ENCODE measurements around the gene BGLAP.

Gene BGLAP

DNA sequence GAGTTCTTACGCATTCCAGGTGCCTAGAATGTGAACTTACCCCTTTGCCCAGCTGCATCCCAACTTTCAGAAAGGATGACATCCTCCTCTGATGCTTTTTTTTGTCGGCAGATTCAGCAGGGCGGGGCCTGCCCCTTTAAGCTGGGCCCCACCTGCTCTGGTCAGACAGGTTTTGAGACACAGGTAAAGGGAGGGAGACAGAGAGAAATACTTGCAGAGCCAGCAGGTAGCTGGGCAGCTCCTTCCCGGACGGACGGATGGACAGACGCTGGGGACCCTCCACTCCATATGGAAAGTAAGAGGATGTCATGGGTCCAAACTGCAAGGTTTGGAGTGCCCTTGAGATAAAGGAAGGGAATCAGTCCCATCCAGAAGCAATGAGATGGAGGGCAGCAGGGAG, 42.1 kb downstream of the BGLAP start, which contains the start of gene TMEM79:
Gene TMEM79 (plus strand): TSS at position 214 of the 400 bp plus-strand sequence. CDS start 902 bp downstream, outside the sequence.
- H3K4me2 ChIP-seq (ENCODE audit: insufficient read depth, low read length), result peak within 1 kb of the TSS; percentile 92
- H3K4me1 ChIP-seq (ENCODE audit: insufficient read depth, low read length), result peaks cover 37% of the 10 kb centered on the region
- H2AFZ ChIP-seq (ENCODE audit: low read depth, low read length), result peak within 1 kb of the TSS; percentile 93
- ATAC-seq (ENCODE audit: insufficient read depth, low read depth) (no peak), DNase-seq (no peak)
- no peaks in the 10 kb centered on the region for H3K27me3 ChIP-seq (ENCODE audit: insufficient read depth, low read length, poor library complexity)
- peak within 1 kb of the TSS; percentile 83 for H3K27ac ChIP-seq (ENCODE audit: low read length)
- H3K36me3 ChIP-seq (ENCODE audit: insufficient read depth, low read length), result peaks cover 28% of the 10 kb centered on the region
- TF ChIP-seq EZH2 (IDR thresholded peaks at IDR 0.05; ENCODE audit: borderline replicate concordance, low read depth, low read length, severe bottlenecking), result no peak
- TF ChIP-seq, protein P1, sequence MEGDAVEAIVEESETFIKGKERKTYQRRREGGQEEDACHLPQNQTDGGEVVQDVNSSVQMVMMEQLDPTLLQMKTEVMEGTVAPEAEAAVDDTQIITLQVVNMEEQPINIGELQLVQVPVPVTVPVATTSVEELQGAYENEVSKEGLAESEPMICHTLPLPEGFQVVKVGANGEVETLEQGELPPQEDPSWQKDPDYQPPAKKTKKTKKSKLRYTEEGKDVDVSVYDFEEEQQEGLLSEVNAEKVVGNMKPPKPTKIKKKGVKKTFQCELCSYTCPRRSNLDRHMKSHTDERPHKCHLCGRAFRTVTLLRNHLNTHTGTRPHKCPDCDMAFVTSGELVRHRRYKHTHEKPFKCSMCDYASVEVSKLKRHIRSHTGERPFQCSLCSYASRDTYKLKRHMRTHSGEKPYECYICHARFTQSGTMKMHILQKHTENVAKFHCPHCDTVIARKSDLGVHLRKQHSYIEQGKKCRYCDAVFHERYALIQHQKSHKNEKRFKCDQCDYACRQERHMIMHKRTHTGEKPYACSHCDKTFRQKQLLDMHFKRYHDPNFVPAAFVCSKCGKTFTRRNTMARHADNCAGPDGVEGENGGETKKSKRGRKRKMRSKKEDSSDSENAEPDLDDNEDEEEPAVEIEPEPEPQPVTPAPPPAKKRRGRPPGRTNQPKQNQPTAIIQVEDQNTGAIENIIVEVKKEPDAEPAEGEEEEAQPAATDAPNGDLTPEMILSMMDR (IDR thresholded peaks at IDR 0.05; ENCODE audit: borderline replicate concordance, extremely low read depth, low read length, poor library complexity, severe bottlenecking), result no peak
- H3K9me3 ChIP-seq (ENCODE audit: insufficient read depth, low read length, severe bottlenecking), result no peaks in the 10 kb centered on the region
- H3K79me2 ChIP-seq (ENCODE audit: insufficient read depth, low read length), result peaks cover 56% of the 10 kb centered on the region
- H4K20me1 ChIP-seq (ENCODE audit: insufficient read depth, low read length), result peaks cover 28% of the 10 kb centered on the region
- peak within 1 kb of the TSS; percentile 85 for H3K9ac ChIP-seq (ENCODE audit: low read depth, low read length)
- H3K4me3 ChIP-seq (ENCODE audit: low read depth in 1 of 2, low read length in 2 of 2), result peak within 1 kb of the TSS; percentile 80 to 91

DNA sequence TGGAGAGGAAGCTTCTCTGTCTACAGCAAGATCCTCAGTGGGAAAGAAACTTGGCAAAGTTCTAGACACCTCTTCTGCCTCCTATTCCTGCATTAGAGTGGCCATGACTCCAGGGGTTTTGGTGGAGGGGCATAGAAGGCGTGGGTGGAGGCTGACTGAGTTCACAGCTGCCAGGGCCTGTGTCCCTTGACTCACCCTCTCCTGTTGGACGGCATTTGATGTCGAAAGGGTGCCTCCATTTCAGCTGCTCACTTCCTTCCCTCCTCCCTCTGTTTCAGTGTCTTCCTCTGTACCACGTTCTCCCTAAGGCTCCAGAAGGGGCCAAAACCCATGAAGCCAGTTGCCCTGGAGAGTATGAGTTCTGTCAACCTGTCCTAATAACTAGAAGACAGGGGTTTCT, 42.8 kb downstream of the BGLAP start:
- TF ChIP-seq, protein P1 (IDR thresholded peaks at IDR 0.05; ENCODE audit: borderline replicate concordance, extremely low read depth, low read length, poor library complexity, severe bottlenecking), result no peak
- ATAC-seq (ENCODE audit: insufficient read depth, low read depth) (no peak), DNase-seq (no peak)
- Histone ChIP-seq H3K9me3 (ENCODE audit: insufficient read depth, low read length, severe bottlenecking) (no peaks in the 10 kb centered on the region), H4K20me1 (ENCODE audit: insufficient read depth, low read length) (peaks cover 21% of the 10 kb centered on the region), H3K9ac (ENCODE audit: low read depth, low read length) (0 out of 2 replicates have a peak overlapping the region, but pooled peaks have one; percentile 14), H3K4me1 (ENCODE audit: insufficient read depth, low read length) (peaks cover 37% of the 10 kb centered on the region), H3K79me2 (ENCODE audit: insufficient read depth, low read length) (peaks cover 50% of the 10 kb centered on the region), H3K27me3 (ENCODE audit: insufficient read depth, low read length, poor library complexity) (no peaks in the 10 kb centered on the region), H2AFZ (ENCODE audit: low read depth, low read length) (no peak overlapping the region), H3K4me3 (ENCODE audit: low read depth in 1 of 2, low read length in 2 of 2) (no peak overlapping the region), H3K27ac (ENCODE audit: low read length) (no peak overlapping the region), H3K4me2 (ENCODE audit: insufficient read depth, low read length) (peak overlapping the region; percentile 92; the same call in 1 of the 2 replicates), H3K36me3 (ENCODE audit: insufficient read depth, low read length) (peaks cover 27% of the 10 kb centered on the region)

DNA sequence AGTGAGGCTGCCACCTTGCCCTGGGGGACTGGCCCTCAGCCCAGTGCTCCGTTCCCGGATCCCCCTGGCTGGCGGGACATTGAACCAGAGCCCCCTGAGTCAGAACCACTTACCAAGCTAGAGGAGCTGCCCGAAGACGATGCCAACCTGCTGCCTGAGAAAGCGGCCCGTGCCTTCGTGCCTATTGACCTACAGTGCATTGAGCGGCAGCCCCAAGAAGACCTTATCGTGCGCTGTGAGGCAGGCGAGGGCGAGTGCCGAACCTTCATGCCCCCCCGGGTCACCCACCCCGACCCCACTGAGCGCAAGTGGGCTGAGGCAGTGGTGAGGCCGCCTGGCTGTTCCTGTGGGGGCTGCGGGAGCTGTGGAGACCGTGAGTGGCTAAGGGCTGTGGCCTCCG, 43.5 kb downstream of the BGLAP start:
- H3K4me1 ChIP-seq (ENCODE audit: insufficient read depth, low read length), result peaks cover 32% of the 10 kb centered on the region
- DNase-seq (no peak), ATAC-seq (ENCODE audit: insufficient read depth, low read depth) (no peak)
- no peak overlapping the region for H3K4me2 ChIP-seq (ENCODE audit: insufficient read depth, low read length)
- peaks cover 14% of the 10 kb centered on the region for H4K20me1 ChIP-seq (ENCODE audit: insufficient read depth, low read length)
- H3K4me3 ChIP-seq (ENCODE audit: low read depth in 1 of 2, low read length in 2 of 2), result no peak overlapping the region
- no peaks in the 10 kb centered on the region for H3K27me3 ChIP-seq (ENCODE audit: insufficient read depth, low read length, poor library complexity)
- H3K9ac ChIP-seq (ENCODE audit: low read depth, low read length), result no peak overlapping the region
- H3K36me3 ChIP-seq (ENCODE audit: insufficient read depth, low read length), result peaks cover 21% of the 10 kb centered on the region
- no peak overlapping the region for H3K27ac ChIP-seq (ENCODE audit: low read length)
- H3K79me2 ChIP-seq (ENCODE audit: insufficient read depth, low read length), result peaks cover 43% of the 10 kb centered on the region
- no peak for TF ChIP-seq EZH2 (IDR thresholded peaks at IDR 0.05; ENCODE audit: borderline replicate concordance, low read depth, low read length, severe bottlenecking)
- TF ChIP-seq, protein P1 (IDR thresholded peaks at IDR 0.05; ENCODE audit: borderline replicate concordance, extremely low read depth, low read length, poor library complexity, severe bottlenecking), result no peak
- H2AFZ ChIP-seq (ENCODE audit: low read depth, low read length), result no peak overlapping the region
- no peaks in the 10 kb centered on the region for H3K9me3 ChIP-seq (ENCODE audit: insufficient read depth, low read length, severe bottlenecking)

DNA sequence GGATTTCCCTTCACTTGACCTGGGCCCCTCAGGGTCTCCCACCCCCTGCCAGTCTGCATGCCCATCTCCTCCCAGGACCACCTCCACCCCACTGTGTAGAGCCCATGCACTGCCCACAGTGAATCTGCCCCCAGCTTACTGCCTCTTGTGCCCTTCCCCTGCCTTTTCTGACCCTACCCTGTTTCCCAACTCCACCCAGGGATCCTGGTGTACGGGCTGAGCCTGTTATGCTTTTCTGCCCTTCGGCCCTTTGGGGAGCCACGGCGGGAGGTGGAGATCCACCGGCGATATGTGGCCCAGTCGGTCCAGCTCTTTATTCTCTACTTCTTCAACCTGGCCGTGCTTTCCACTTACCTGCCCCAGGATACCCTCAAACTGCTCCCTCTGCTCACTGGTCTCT, 44.1 kb downstream of the BGLAP start:
- Histone ChIP-seq H3K4me1 (ENCODE audit: insufficient read depth, low read length) (peaks cover 25% of the 10 kb centered on the region), H3K27ac (ENCODE audit: low read length) (no peak overlapping the region), H3K79me2 (ENCODE audit: insufficient read depth, low read length) (peaks cover 36% of the 10 kb centered on the region), H3K4me2 (ENCODE audit: insufficient read depth, low read length) (no peak overlapping the region), H3K9me3 (ENCODE audit: insufficient read depth, low read length, severe bottlenecking) (no peaks in the 10 kb centered on the region), H3K27me3 (ENCODE audit: insufficient read depth, low read length, poor library complexity) (no peaks in the 10 kb centered on the region), H3K36me3 (ENCODE audit: insufficient read depth, low read length) (peaks cover 20% of the 10 kb centered on the region), H2AFZ (ENCODE audit: low read depth, low read length) (no peak overlapping the region), H3K9ac (ENCODE audit: low read depth, low read length) (no peak overlapping the region), H4K20me1 (ENCODE audit: insufficient read depth, low read length) (peaks cover 9% of the 10 kb centered on the region; the same call in 1 of the 2 replicates), H3K4me3 (ENCODE audit: low read depth in 1 of 2, low read length in 2 of 2) (no peak overlapping the region)
- TF ChIP-seq, protein P1 (IDR thresholded peaks at IDR 0.05; ENCODE audit: borderline replicate concordance, extremely low read depth, low read length, poor library complexity, severe bottlenecking), result no peak
- TF ChIP-seq EZH2 (IDR thresholded peaks at IDR 0.05; ENCODE audit: borderline replicate concordance, low read depth, low read length, severe bottlenecking), result no peak
- ATAC-seq (ENCODE audit: insufficient read depth, low read depth) (no peak), DNase-seq (no peak)

All from DND-41 (cell line).